Measurements from ENCODE around the gene SERPINB7.
"Not testable (repeated sequence)": the region's sequence is repeated elsewhere in the genome, so short reads cannot be mapped to it uniquely, and the experiment has no call there.

The SERPINB7 gene, protein sequence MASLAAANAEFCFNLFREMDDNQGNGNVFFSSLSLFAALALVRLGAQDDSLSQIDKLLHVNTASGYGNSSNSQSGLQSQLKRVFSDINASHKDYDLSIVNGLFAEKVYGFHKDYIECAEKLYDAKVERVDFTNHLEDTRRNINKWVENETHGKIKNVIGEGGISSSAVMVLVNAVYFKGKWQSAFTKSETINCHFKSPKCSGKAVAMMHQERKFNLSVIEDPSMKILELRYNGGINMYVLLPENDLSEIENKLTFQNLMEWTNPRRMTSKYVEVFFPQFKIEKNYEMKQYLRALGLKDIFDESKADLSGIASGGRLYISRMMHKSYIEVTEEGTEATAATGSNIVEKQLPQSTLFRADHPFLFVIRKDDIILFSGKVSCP

DNA sequence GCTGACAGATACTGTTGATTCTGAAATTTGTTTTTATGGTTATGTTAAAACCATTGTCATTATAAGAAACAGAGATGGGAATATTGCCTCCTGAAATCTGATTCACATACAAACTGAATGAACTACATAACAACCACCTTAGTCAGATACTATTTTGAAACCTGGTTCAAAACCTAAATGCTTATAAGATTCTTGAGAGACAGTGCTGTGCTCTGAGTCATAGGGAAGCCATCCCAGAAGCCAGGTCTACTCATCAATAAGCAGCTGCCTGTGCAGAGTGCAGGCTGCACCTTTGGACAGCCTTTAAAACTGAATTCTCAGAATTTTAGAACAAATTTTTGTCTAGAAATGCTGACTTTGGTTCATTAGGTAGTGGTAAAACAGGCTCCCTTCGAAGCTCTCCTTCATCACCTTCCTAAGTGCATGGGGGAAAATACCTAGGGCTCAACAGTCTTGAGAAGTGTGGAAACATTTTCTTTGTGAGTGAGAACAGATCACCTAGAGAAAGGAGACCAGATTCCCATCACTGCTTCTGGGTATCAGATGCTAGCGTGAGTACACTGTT is at the start of gene SERPINB7:
TSS of gene SERPINB7 (plus strand) at position 253 of the 565 bp plus-strand sequence. CDS start 6,955 bp downstream, outside the sequence.
- no peak for DNase-seq

- DNase-seq = no peak
These were observed 49.3 kb upstream of the SERPINB7 start for GRCh38 chr18:63725682-63726480.

DNA sequence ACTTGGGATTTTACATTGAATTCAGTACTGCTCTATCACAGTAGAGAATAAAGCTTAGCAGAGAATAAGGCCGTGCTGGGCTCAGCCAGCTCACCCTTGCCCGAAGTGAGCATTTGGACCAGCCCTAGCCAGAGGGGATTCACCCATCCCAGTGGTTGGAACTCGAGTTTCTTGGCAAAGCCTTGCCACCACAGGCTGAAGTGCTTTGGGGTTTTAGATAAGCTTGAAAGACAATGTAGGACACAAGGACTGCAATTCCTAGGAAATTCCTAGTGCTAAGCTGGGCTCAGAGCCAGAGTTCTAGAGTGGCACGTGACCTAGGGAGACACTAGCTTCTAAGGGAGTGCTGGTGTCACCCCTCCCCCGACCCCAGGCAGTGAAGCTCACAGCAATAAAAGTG is 44.4 kb upstream of the SERPINB7 start:
- DNase-seq = no peak

GRCh38 chr18:63731215-63731614 is 44.0 kb upstream of the SERPINB7 start:
- DNase-seq = no peak

DNA sequence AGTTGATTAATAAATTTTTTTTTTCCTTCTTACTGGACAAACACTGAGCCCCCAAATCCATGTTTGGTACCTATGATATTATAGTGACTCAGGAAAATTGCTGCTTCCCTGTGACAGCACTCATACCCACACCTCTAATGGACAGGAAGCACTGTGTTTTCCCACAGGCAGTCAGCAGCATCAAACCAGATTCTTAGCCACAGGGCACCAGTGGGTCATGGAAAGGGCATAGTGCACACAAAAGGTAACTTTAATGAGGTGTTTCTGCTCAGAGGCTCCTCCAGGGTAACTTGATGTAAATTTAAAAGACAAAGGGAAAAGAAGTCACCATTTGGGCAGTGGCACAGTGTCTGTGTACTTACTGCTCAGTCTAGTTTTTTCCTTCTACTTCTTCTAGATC is 38.3 kb upstream of the SERPINB7 start:
- DNase-seq = no peak

DNA sequence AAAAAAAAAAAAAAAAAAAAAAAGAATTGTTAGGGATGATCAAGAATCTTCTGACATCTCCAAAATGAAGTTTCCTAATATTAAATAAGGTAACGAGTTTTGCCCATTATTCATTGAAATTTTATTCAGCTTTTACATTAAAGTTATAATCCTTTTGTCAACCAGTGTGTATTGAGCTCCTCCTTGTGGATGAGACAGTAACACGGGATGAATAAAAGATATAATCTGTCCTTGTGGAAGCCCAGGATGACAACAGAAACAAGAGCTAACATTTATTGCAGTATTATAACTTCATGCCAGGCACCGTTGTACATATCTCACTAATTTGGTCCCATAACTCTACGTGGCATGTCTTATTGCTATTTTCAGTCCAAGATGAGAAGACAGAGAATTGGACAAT is 33.4 kb upstream of the SERPINB7 start:
- DNase-seq = no peak

GRCh38 chr18:63747006-63747405 is 28.2 kb upstream of the SERPINB7 start:
- no peak for DNase-seq

DNA sequence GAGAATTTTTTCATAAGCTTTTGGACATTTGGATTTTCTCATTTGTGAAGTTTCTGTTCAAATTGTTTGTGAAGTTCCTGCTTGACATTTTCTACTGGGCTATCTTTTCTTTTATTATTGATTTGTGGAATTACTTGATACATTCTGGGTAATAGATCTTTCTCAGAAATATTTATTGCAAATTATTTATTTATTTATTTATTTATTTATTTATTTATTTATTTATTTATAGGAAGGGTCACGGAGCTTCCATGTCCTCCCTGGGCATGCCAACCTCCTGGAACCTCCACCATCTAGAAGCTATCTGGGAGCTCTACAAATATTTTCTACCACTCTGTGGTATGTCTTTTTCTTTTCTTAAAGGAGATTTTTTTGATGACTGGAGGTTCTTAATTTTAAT is 25.7 kb upstream of the SERPINB7 start:
- DNase-seq = no peak

DNA sequence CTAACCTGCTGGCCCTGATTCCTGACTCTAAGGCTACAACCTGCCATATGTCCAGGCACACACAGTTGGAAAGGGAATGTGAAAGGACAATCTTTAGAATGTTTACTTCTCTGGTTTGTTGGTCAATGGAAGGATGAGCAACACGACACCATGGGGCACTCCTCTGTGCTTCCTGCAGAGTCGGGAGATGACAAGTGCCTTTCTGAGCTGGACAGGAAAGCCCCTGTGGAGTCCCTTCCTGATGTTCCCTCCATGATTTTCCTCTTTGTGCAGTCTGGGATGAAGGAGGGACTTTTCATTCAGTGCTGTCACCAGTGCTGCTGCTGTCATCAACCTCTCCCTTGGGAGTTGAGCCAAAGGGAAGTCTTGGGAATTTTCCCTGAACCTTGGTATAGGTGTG is 22.6 kb upstream of the SERPINB7 start:
- no peak for DNase-seq

GRCh38 chr18:63753676-63754075 is 21.5 kb upstream of the SERPINB7 start:
- DNase-seq = no peak

DNA sequence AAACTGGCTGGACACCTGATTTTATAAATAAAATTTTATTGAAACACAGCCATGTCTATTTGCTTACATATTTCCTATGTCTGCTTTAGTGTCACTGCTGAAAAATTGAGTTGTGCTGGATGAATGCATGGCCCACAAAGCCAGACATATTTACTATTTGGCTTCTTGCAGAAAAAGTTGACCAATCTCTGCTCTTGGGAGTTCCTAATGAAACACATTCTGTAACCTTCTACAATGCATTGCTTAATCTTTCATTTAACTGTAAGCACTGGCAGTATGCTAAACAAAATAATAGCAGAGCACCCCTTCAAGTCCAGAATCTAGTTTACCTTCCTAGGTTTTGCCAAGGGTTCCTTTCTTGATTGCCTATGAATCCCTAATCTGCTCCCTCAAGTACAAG is 17.7 kb upstream of the SERPINB7 start:
- DNase-seq = no peak

- DNase-seq = no peak
These were observed 16.5 kb upstream of the SERPINB7 start for GRCh38 chr18:63758615-63759240.

- not testable (repeated sequence) for DNase-seq
These were observed 15.4 kb upstream of the SERPINB7 start for GRCh38 chr18:63759786-63760185.

GRCh38 chr18:63762518-63762917 is 12.7 kb upstream of the SERPINB7 start:
- DNase-seq = no peak

DNA sequence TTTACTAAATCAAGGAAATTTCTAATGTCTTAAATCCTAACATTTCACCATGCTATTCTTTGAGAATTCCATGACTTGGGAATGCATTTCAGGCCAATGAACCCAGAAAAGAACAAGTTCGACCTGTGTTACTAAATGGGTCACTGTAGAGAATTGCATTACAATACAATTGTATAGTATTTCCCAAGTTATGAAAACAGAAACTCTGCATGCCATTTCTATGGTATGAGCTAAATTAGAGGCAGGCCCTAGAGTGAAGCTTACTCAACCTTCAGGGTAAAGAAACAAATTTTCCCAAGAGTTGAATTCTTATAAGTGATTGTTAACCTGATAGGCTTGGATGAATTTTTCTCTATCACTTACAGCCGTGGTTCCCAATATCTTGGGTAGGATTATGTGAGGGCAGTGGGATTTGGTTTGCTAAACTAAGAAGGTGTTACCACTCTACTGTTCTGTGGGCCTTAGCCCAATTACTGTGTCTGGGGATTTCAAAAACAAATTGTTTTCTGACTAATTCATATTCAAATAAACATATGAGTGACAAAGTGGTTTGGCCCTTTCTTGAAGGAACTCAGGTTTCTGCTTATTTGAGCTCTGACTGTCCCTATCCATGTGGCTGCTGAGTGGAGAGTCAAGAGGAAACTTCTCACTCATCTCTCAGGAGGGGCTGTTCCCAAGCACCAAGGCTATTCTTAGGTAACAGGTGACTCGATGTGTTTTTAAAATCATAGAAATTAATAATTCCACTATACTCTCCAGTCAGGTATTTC is 11.2 kb upstream of the SERPINB7 start:
- DNase-seq = no peak

GRCh38 chr18:63765837-63766236 is 9.4 kb upstream of the SERPINB7 start:
- no peak for DNase-seq

DNA sequence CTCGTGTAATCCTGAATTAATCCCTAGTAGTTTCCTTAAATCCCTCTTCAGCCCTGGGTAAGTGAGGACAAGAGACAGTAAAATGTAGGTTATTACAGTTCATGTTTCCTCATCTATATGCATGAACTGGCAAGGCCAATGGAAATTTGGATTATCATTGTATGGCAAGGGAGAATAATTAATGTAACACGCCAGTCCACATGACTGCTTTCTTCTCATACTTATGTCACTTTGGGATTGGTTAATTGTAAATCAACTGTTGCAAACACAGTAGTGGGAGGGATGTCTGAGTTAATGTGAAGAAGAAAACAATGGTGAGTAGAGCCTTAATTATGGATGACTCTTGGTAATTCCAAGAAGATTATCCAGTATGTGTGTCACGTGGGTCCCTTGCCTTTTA is 1.7 kb upstream of the SERPINB7 start:
- DNase-seq = no peak

- DNase-seq = no peak
These were observed 707 bp upstream of the SERPINB7 start for GRCh38 chr18:63774511-63774910.

DNA sequence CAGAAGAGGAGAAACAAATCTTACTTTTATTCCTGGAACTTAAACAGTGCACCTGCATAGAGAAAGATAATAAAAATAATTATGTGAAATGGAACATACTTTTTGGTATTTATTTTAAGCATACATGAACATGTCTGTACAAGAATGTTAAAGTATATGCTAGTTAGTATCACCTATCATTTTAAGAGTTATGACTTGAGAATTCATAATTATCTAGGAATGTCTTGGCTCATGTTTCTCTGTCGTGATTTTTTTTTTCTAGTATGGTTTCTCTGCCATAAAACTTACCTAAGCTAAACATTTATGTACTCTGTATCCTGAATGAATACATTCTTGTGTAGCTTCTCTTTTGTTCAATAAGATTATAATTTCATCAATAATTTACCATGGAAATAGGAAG is 4.2 kb downstream of the SERPINB7 start:
- DNase-seq = no peak

DNA sequence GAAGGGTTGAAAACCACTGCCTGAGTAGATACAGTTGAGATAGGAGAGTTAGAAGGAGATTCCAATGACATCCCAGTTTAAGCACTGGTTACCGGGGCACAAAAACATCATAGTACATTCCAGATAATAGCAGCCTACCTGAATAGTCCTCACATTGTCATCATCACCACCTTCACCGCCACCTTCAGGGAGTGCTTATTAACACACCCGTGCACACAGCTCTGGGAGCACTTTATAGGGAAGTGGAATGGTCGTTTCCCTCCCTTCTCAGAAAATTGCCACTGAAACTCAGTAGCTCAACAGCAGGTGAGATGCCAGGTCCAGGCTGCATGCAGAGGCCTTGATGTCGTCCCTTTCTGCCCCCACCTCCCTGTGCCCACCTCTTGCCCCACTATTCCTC is 8.2 kb downstream of the SERPINB7 start:
- DNase-seq = no peak

DNA sequence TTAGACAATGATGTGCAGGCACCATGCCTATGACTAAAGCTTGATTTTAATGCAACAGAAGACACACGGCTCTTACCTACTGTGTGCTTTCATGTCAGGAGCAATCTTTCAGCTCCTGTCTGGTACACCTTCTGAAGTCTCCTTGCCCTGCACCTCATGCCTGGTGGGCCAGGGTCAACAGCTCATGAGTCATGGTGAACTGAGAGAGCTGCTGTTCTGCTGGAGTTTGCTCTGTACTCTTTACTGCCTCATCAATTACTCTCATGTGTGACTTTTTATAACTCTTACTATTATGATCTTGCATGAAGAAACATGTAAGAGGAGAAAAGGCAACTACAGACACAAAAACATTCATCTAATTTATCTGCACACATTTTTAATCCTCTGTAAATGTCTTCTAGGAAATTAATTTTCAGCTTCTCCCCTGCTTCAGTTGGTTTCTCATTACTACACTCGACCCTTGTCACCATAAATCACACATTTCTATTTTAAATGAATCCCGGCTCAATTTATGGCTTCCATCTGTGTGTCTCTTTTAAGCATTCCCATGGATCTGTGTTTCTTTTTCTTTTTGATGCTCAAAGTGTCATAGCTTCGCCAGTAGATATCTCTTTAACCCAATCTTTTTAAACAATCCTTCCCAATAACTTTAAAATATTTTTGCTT is 9.7 kb downstream of the SERPINB7 start:
- no peak for DNase-seq

GRCh38 chr18:63787673-63788072 is 12.5 kb downstream of the SERPINB7 start:
- DNase-seq = no peak

Data from CD4-positive, alpha-beta T cell treated with Interleukin-17A for 4 hours (primary cell).